ENCODE data around the gene RASSF6. TPM values are rescaled to one million over a fixed set of nuclear protein-coding genes. Genes with fewer than 3 reads are reported as not detected.

RASSF6 gene
- total and polyA plus RNA-seq, 2 donors from 2014 or later, result 4.7 to 8.8 TPM

- no peak for DNase-seq
- no peak for TF ChIP-seq CTCF (IDR thresholded peaks at IDR 0.05; ENCODE audit: borderline replicate concordance, extremely low read depth, insufficient read depth)
- FAIRE-seq, result no peak
- no peak overlapping the region for H3K9ac ChIP-seq (ENCODE audit: low read length in 3 of 3)
- H3K4me3 ChIP-seq (ENCODE audit: low read length in 3 of 3), result no peak overlapping the region
- intact Hi-C loops (cut with DNase I), result no loop called here
- H3K27ac ChIP-seq (ENCODE audit: low read depth in 2 of 2, low read length in 2 of 2), result no peak overlapping the region
- no peaks in the 10 kb centered on the region for H3K4me1 ChIP-seq (ENCODE audit: control insufficient read depth in 2 of 3, insufficient read depth in 2 of 3, low read depth in 1 of 3, low read length in 3 of 3)
- no peaks in the 10 kb centered on the region for H3K27me3 ChIP-seq (ENCODE audit: control insufficient read depth, insufficient read depth, low read length)
- peaks cover 0 to under 1% (median 0%) of the 10 kb centered on the region in 3 donors for H3K36me3 ChIP-seq (ENCODE audit: control insufficient read depth in 2 of 3, insufficient read depth in 3 of 3, low read length in 3 of 3)
- no peaks in the 10 kb centered on the region for H3K9me3 ChIP-seq (ENCODE audit: control insufficient read depth in 2 of 3, insufficient read depth in 1 of 3, low read length in 3 of 3)
Measured at GRCh38 chr4:73541251-73541650, 79.0 kb downstream of the RASSF6 start.

- H3K4me1 ChIP-seq (ENCODE audit: control insufficient read depth in 2 of 3, insufficient read depth in 2 of 3, low read depth in 1 of 3, low read length in 3 of 3), result no peaks in the 10 kb centered on the region
- H3K36me3 ChIP-seq (ENCODE audit: control insufficient read depth in 2 of 3, insufficient read depth in 3 of 3, low read length in 3 of 3), result peaks cover 0 to 3% (median 3%) of the 10 kb centered on the region in 3 donors
- H3K27me3 ChIP-seq (ENCODE audit: control insufficient read depth, insufficient read depth, low read length), result no peaks in the 10 kb centered on the region
- H3K9ac ChIP-seq (ENCODE audit: low read length in 3 of 3), result no peak overlapping the region
- no peak overlapping the region for H3K4me3 ChIP-seq (ENCODE audit: low read length in 3 of 3)
- intact Hi-C loops (cut with DNase I), result no loop called here
- FAIRE-seq (no peak), DNase-seq (no peak)
- no peak overlapping the region for H3K27ac ChIP-seq (ENCODE audit: low read depth in 2 of 2, low read length in 2 of 2)
- no peak for TF ChIP-seq CTCF (IDR thresholded peaks at IDR 0.05; ENCODE audit: borderline replicate concordance, extremely low read depth, insufficient read depth)
- H3K9me3 ChIP-seq (ENCODE audit: control insufficient read depth in 2 of 3, insufficient read depth in 1 of 3, low read length in 3 of 3), result no peaks in the 10 kb centered on the region
Measured at GRCh38 chr4:73540826-73541225, 79.4 kb downstream of the RASSF6 start.

- no peak for FAIRE-seq
- no peak for TF ChIP-seq CTCF (IDR thresholded peaks at IDR 0.05; ENCODE audit: borderline replicate concordance, extremely low read depth, insufficient read depth)
Measured at GRCh38 chr4:73539386-73539785, 80.8 kb downstream of the RASSF6 start.

GRCh38 chr4:73538162-73538561, 82.1 kb downstream of the RASSF6 start:
- no peak overlapping the region for H3K27ac ChIP-seq (ENCODE audit: low read depth in 2 of 2, low read length in 2 of 2)
- H3K36me3 ChIP-seq (ENCODE audit: control insufficient read depth in 2 of 3, insufficient read depth in 3 of 3, low read length in 3 of 3), result peaks cover 0 to 15% (median 3%) of the 10 kb centered on the region in 3 donors
- peaks cover 0 to 14% (median 3%) of the 10 kb centered on the region in 3 donors for H3K4me1 ChIP-seq (ENCODE audit: control insufficient read depth in 2 of 3, insufficient read depth in 2 of 3, low read depth in 1 of 3, low read length in 3 of 3)
- H3K27me3 ChIP-seq (ENCODE audit: control insufficient read depth, insufficient read depth, low read length), result no peaks in the 10 kb centered on the region
- no peak for TF ChIP-seq CTCF (IDR thresholded peaks at IDR 0.05; ENCODE audit: borderline replicate concordance, extremely low read depth, insufficient read depth)
- no peak overlapping the region for H3K9ac ChIP-seq (ENCODE audit: low read length in 3 of 3)
- H3K4me3 ChIP-seq (ENCODE audit: low read length in 3 of 3), result no peak overlapping the region
- DNase-seq (no peak), FAIRE-seq (no peak)
- intact Hi-C loops (cut with DNase I), result no loop called here
- no peaks in the 10 kb centered on the region for H3K9me3 ChIP-seq (ENCODE audit: control insufficient read depth in 2 of 3, insufficient read depth in 1 of 3, low read length in 3 of 3)

More at GRCh38 chr4:73539386-73539785, 80.8 kb downstream of the RASSF6 start:
- no peak for DNase-seq
- peaks cover 0 to 4% (median 0%) of the 10 kb centered on the region in 3 donors for H3K4me1 ChIP-seq (ENCODE audit: control insufficient read depth in 2 of 3, insufficient read depth in 2 of 3, low read depth in 1 of 3, low read length in 3 of 3)
- no peaks in the 10 kb centered on the region for H3K9me3 ChIP-seq (ENCODE audit: control insufficient read depth in 2 of 3, insufficient read depth in 1 of 3, low read length in 3 of 3)
- H3K36me3 ChIP-seq (ENCODE audit: control insufficient read depth in 2 of 3, insufficient read depth in 3 of 3, low read length in 3 of 3), result peaks cover 0 to 7% (median 3%) of the 10 kb centered on the region in 3 donors
- H3K4me3 ChIP-seq (ENCODE audit: low read length in 3 of 3), result no peak overlapping the region
- H3K27ac ChIP-seq (ENCODE audit: low read depth in 2 of 2, low read length in 2 of 2), result no peak overlapping the region
- intact Hi-C loops (cut with DNase I), result no loop called here
- no peaks in the 10 kb centered on the region for H3K27me3 ChIP-seq (ENCODE audit: control insufficient read depth, insufficient read depth, low read length)
- no peak overlapping the region for H3K9ac ChIP-seq (ENCODE audit: low read length in 3 of 3)
